Mesodermal cell (in vitro differentiated cells): ENCODE data around the gene SOX6.

ENCODE experiments used
- H3K27ac ChIP-seq: 2 replicates; pipeline ENCODE4 v1.7.0; 2013; ENCODE audit warnings: mild to moderate bottlenecking, low read depth, low read length, moderate library complexity; ENCODE audit not compliant: severe bottlenecking
- H3K36me3 ChIP-seq: 2 replicates; pipeline ENCODE4 v1.7.1; 2013; ENCODE audit warnings: mild to moderate bottlenecking, low read length, moderate library complexity; ENCODE audit not compliant: control insufficient read depth, insufficient read depth
- H3K4me1 ChIP-seq: one replicate; pipeline ENCODE4 v1.7.1; 2013; ENCODE audit warnings: mild to moderate bottlenecking, low read length; ENCODE audit not compliant: insufficient read depth, control insufficient read depth, poor library complexity, severe bottlenecking
- H3K4me3 ChIP-seq: 2 replicates; pipeline ENCODE4 v1.7.0; 2013; ENCODE audit warnings: low read length, control low read depth, mild to moderate bottlenecking; ENCODE audit not compliant: insufficient read depth, poor library complexity, severe bottlenecking; ENCODE audit errors: extremely low read depth
- H3K9me3 ChIP-seq: 2 replicates; pipeline ENCODE4 v1.7.1; 2013; ENCODE audit warnings: mild to moderate bottlenecking, low read length, moderate library complexity; ENCODE audit not compliant: control insufficient read depth
- WGBS, 2 experiments: methylation state at CpG; one replicate each; pipeline ENCODE4 v1.1.5; 2013; ENCODE audit warnings: missing lambda C conversion rate in 2 of 2; ENCODE audit not compliant: insufficient coverage in 2 of 2; 5-methylcytosine and 5-hydroxymethylcytosine counted together

SOX6 gene

GRCh38 chr11:16191212-16191867 lies 165.0 kb downstream of the SOX6 start:
- no peaks in the 10 kb centered on the region for H3K36me3 ChIP-seq
- H3K4me3 ChIP-seq = no peak overlapping the region
- H3K4me1 ChIP-seq = peaks cover 34% of the 10 kb centered on the region
- WGBS, 2 experiments = 90 to 100% methylated on average over 2 of the region's 5 CpGs
- no peaks in the 10 kb centered on the region for H3K9me3 ChIP-seq
- H3K27ac ChIP-seq = no peak overlapping the region

DNA sequence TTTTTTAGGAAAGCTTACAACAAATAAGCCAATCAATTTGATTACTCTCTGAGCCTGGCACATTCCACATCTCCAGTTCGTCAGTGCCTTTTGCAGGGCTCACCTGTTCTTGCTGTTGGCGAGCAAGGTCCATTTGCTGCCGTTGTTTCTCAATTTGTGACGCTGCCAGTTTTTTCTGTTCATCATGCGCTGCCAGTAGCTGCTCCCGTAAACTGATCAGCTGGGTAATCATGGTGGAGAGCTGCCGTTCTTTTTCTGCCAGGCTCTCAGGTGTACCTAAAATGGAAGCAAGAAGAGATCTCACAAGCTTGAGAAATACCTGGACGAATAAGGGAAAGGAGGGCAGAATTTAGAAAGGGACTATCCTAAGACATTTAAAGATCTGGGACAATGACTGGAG lies 169.7 kb downstream of the SOX6 start:
- no peak overlapping the region for H3K27ac ChIP-seq
- 97% methylated on average over 7 of the region's 8 CpGs for WGBS, 2 experiments
- peaks cover 20% of the 10 kb centered on the region for H3K4me1 ChIP-seq
- H3K9me3 ChIP-seq = no peaks in the 10 kb centered on the region
- H3K36me3 ChIP-seq = no peaks in the 10 kb centered on the region
- H3K4me3 ChIP-seq = no peak overlapping the region

- no peaks in the 10 kb centered on the region for H3K9me3 ChIP-seq
- H3K4me3 ChIP-seq = no peak overlapping the region
- H3K27ac ChIP-seq = peak overlapping the region; percentile 50
- no peaks in the 10 kb centered on the region for H3K36me3 ChIP-seq
- H3K4me1 ChIP-seq = peaks cover 20% of the 10 kb centered on the region
Observed at GRCh38 chr11:16185042-16185441, 171.3 kb downstream of the SOX6 start.

GRCh38 chr11:16184588-16184987 lies 171.8 kb downstream of the SOX6 start:
- WGBS, 2 experiments = 0 to 33% methylated on average over 1 of the region's 1 CpG
- peaks cover 20% of the 10 kb centered on the region for H3K4me1 ChIP-seq
- H3K27ac ChIP-seq = peak overlapping the region; percentile 50
- no peaks in the 10 kb centered on the region for H3K9me3 ChIP-seq
- H3K36me3 ChIP-seq = no peaks in the 10 kb centered on the region
- no peak overlapping the region for H3K4me3 ChIP-seq

GRCh38 chr11:16182553-16182952 lies 173.8 kb downstream of the SOX6 start:
- Histone ChIP-seq H3K4me1 (peaks cover 24% of the 10 kb centered on the region), H3K9me3 (no peaks in the 10 kb centered on the region), H3K4me3 (no peak overlapping the region), H3K27ac (no peak overlapping the region), H3K36me3 (no peaks in the 10 kb centered on the region)
- whole genome bisulfite sequencing, 2 experiments = 100% methylated on average over 1 of the region's 2 CpGs; no CpG with 5 or more reads in 1 of the 2 experiments

DNA sequence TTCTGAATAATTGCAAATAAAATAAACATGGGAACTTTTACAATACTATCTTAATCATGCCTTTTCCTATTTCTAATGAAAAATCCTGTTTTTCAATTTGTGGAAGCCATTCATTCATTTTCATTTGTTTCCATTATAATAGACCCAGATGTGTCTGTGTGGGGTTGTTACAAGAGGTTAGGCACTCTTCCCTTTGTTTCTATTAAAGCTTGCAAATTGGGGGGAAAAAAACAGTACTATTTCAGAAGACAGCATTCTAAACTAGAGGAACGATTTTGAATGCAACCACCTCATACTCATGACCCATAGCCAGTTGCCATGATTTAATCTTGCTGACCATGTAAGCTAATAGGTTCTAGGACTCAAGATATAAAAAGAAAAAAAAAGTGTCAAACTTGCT lies 175.5 kb downstream of the SOX6 start:
- H3K27ac ChIP-seq = no peak overlapping the region
- no peaks in the 10 kb centered on the region for H3K36me3 ChIP-seq
- no CpG with 5 or more reads among the region's 1 CpG for WGBS, 2 experiments
- H3K4me1 ChIP-seq = peaks cover 26% of the 10 kb centered on the region
- no peak overlapping the region for H3K4me3 ChIP-seq
- no peaks in the 10 kb centered on the region for H3K9me3 ChIP-seq

GRCh38 chr11:16179676-16180075 lies 176.7 kb downstream of the SOX6 start:
- H3K36me3 ChIP-seq = no peaks in the 10 kb centered on the region
- 67 to 71% methylated on average over 1 of the region's 3 CpGs for WGBS, 2 experiments

GRCh38 chr11:16178273-16178672 lies 178.1 kb downstream of the SOX6 start:
- WGBS, 2 experiments = no CpG with 5 or more reads among the region's 1 CpG
- Histone ChIP-seq H3K4me3 (no peak overlapping the region), H3K9me3 (no peaks in the 10 kb centered on the region), H3K4me1 (peaks cover 6% of the 10 kb centered on the region), H3K36me3 (no peaks in the 10 kb centered on the region), H3K27ac (no peak overlapping the region)

More at GRCh38 chr11:16179676-16180075, 176.7 kb downstream of the SOX6 start:
- peaks cover 18% of the 10 kb centered on the region for H3K4me1 ChIP-seq
- H3K4me3 ChIP-seq = no peak overlapping the region
- no peaks in the 10 kb centered on the region for H3K9me3 ChIP-seq
- no peak overlapping the region for H3K27ac ChIP-seq

- no peak overlapping the region for H3K27ac ChIP-seq
- H3K36me3 ChIP-seq = no peaks in the 10 kb centered on the region
- H3K9me3 ChIP-seq = no peaks in the 10 kb centered on the region
- peaks cover 6% of the 10 kb centered on the region for H3K4me1 ChIP-seq
- H3K4me3 ChIP-seq = no peak overlapping the region
- WGBS, 2 experiments = 90 to 100% methylated on average over 2 to 3 of the region's 3 CpGs
Observed at GRCh38 chr11:16177688-16178087, 178.7 kb downstream of the SOX6 start.

GRCh38 chr11:16173798-16174197 lies 182.5 kb downstream of the SOX6 start:
- no peaks in the 10 kb centered on the region for H3K36me3 ChIP-seq
- no peak overlapping the region for H3K4me3 ChIP-seq
- H3K4me1 ChIP-seq = peaks cover 6% of the 10 kb centered on the region
- H3K27ac ChIP-seq = no peak overlapping the region
- H3K9me3 ChIP-seq = no peaks in the 10 kb centered on the region

GRCh38 chr11:16171882-16172281 lies 184.5 kb downstream of the SOX6 start:
- no peaks in the 10 kb centered on the region for H3K4me1 ChIP-seq
- H3K27ac ChIP-seq = no peak overlapping the region
- 20% methylated on average over 1 of the region's 2 CpGs; no CpG with 5 or more reads in 1 of the 2 experiments for WGBS, 2 experiments

More at GRCh38 chr11:16171882-16172281, 184.5 kb downstream of the SOX6 start:
- Histone ChIP-seq H3K36me3 (no peaks in the 10 kb centered on the region), H3K4me3 (no peak overlapping the region), H3K9me3 (no peaks in the 10 kb centered on the region)
